ENCODE measurements around the gene NEK11.

- TF ChIP-seq CTCF (IDR thresholded peaks at IDR 0.05) (no peak), POLR2A (IDR thresholded peaks at IDR 0.05) (no peak)
Observed at GRCh38 chr3:131031660-131032059, 5.0 kb downstream of the NEK11 start.

Measured in thyroid gland (tissue), 4 donors.